Mesodermal cell (in vitro differentiated cells): ENCODE results near the gene FAM120A.
A peak's percentile ranks its signal among the peaks of the same experiment; 100 is the strongest.

Source experiments
- H3K27ac ChIP-seq: 2 replicates; pipeline ENCODE4 v1.7.0; 2013; ENCODE audit warnings: mild to moderate bottlenecking, low read depth, low read length, moderate library complexity; ENCODE audit not compliant: severe bottlenecking
- H3K36me3 ChIP-seq: 2 replicates; pipeline ENCODE4 v1.7.1; 2013; ENCODE audit warnings: mild to moderate bottlenecking, low read length, moderate library complexity; ENCODE audit not compliant: control insufficient read depth, insufficient read depth
- H3K4me1 ChIP-seq: one replicate; pipeline ENCODE4 v1.7.1; 2013; ENCODE audit warnings: mild to moderate bottlenecking, low read length; ENCODE audit not compliant: insufficient read depth, control insufficient read depth, poor library complexity, severe bottlenecking
- H3K4me3 ChIP-seq: 2 replicates; pipeline ENCODE4 v1.7.0; 2013; ENCODE audit warnings: low read length, control low read depth, mild to moderate bottlenecking; ENCODE audit not compliant: insufficient read depth, poor library complexity, severe bottlenecking; ENCODE audit errors: extremely low read depth
- H3K9me3 ChIP-seq: 2 replicates; pipeline ENCODE4 v1.7.1; 2013; ENCODE audit warnings: mild to moderate bottlenecking, low read length, moderate library complexity; ENCODE audit not compliant: control insufficient read depth
- WGBS, 2 experiments: methylation state at CpG; one replicate each; pipeline ENCODE4 v1.1.5; 2013; ENCODE audit warnings: missing lambda C conversion rate in 2 of 2; ENCODE audit not compliant: insufficient coverage in 2 of 2; 5-methylcytosine and 5-hydroxymethylcytosine counted together

The FAM120A gene

GRCh38 chr9:93557366-93558137 is 106.1 kb downstream of the FAM120A start:
- no peaks in the 10 kb centered on the region for H3K9me3 ChIP-seq
- no peaks in the 10 kb centered on the region for H3K4me1 ChIP-seq
- no peak overlapping the region for H3K27ac ChIP-seq
- H3K4me3 ChIP-seq = no peak overlapping the region
- 92 to 97% methylated on average over 12 to 14 of the region's 15 CpGs for WGBS, 2 experiments
- H3K36me3 ChIP-seq = peaks cover 71% of the 10 kb centered on the region

- no peaks in the 10 kb centered on the region for H3K9me3 ChIP-seq
- no peaks in the 10 kb centered on the region for H3K4me1 ChIP-seq
- peaks cover 72% of the 10 kb centered on the region for H3K36me3 ChIP-seq
- no peak overlapping the region for H3K4me3 ChIP-seq
- WGBS, 2 experiments = 89 to 90% methylated on average over 14 of the region's 14 CpGs
- no peak overlapping the region for H3K27ac ChIP-seq
Measured at GRCh38 chr9:93558503-93558902, 107.0 kb downstream of the FAM120A start.

GRCh38 chr9:93560991-93561390 is 109.5 kb downstream of the FAM120A start:
- WGBS, 2 experiments = no CpG with 5 or more reads among the region's 5 CpGs
- Histone ChIP-seq H3K4me3 (no peak overlapping the region), H3K27ac (no peak overlapping the region), H3K36me3 (peaks cover 77% of the 10 kb centered on the region), H3K4me1 (no peaks in the 10 kb centered on the region), H3K9me3 (no peaks in the 10 kb centered on the region)

GRCh38 chr9:93562157-93562556 is 110.7 kb downstream of the FAM120A start:
- H3K27ac ChIP-seq = no peak overlapping the region
- H3K4me1 ChIP-seq = peaks cover 4% of the 10 kb centered on the region
- H3K9me3 ChIP-seq = no peaks in the 10 kb centered on the region
- 94 to 100% methylated on average over 2 of the region's 2 CpGs for WGBS, 2 experiments
- H3K36me3 ChIP-seq = peaks cover 68% of the 10 kb centered on the region
- no peak overlapping the region for H3K4me3 ChIP-seq

- H3K27ac ChIP-seq = no peak overlapping the region
- 100% methylated on average over 1 of the region's 4 CpGs for WGBS, 2 experiments
- H3K36me3 ChIP-seq = peaks cover 41% of the 10 kb centered on the region
- H3K4me3 ChIP-seq = no peak overlapping the region
- H3K4me1 ChIP-seq = peaks cover 4% of the 10 kb centered on the region
- no peaks in the 10 kb centered on the region for H3K9me3 ChIP-seq
Measured at GRCh38 chr9:93565089-93565488, 113.6 kb downstream of the FAM120A start.

GRCh38 chr9:93566408-93567270 is 115.2 kb downstream of the FAM120A start:
- Histone ChIP-seq H3K36me3 (peaks cover 29% of the 10 kb centered on the region), H3K4me1 (peaks cover 4% of the 10 kb centered on the region), H3K9me3 (peaks cover 14% of the 10 kb centered on the region), H3K27ac (peak overlapping the region; percentile 88), H3K4me3 (peak overlapping the region; percentile 42)
- 19 to 27% methylated on average over 46 to 67 of the region's 69 CpGs for WGBS, 2 experiments

- WGBS, 2 experiments = 91 to 92% methylated on average over 5 to 9 of the region's 15 CpGs
- H3K4me3 ChIP-seq = peak overlapping the region; percentile 42
- H3K4me1 ChIP-seq = peaks cover 4% of the 10 kb centered on the region
- peak overlapping the region; percentile 88 for H3K27ac ChIP-seq
- peaks cover 22% of the 10 kb centered on the region for H3K36me3 ChIP-seq
- peaks cover 14% of the 10 kb centered on the region for H3K9me3 ChIP-seq
Measured at GRCh38 chr9:93567271-93567959, 115.9 kb downstream of the FAM120A start.

- no peak overlapping the region for H3K27ac ChIP-seq
- H3K9me3 ChIP-seq = peaks cover 14% of the 10 kb centered on the region
- peaks cover 4% of the 10 kb centered on the region for H3K4me1 ChIP-seq
- peaks cover 14% of the 10 kb centered on the region for H3K36me3 ChIP-seq
- H3K4me3 ChIP-seq = no peak overlapping the region
- WGBS, 2 experiments = 95 to 98% methylated on average over 4 of the region's 5 CpGs
Measured at GRCh38 chr9:93568169-93568568, 116.7 kb downstream of the FAM120A start.

- Histone ChIP-seq H3K4me3 (no peak overlapping the region), H3K9me3 (peaks cover 14% of the 10 kb centered on the region), H3K27ac (no peak overlapping the region), H3K36me3 (no peaks in the 10 kb centered on the region), H3K4me1 (peaks cover 4% of the 10 kb centered on the region)
- 92 to 94% methylated on average over 1 of the region's 1 CpG for whole genome bisulfite sequencing, 2 experiments
Measured at GRCh38 chr9:93569621-93570174, 118.2 kb downstream of the FAM120A start.

- WGBS, 2 experiments = no CpG with 5 or more reads among the region's 2 CpGs
- H3K4me3 ChIP-seq = no peak overlapping the region
- peaks cover 7% of the 10 kb centered on the region for H3K4me1 ChIP-seq
- no peaks in the 10 kb centered on the region for H3K36me3 ChIP-seq
- peaks cover 14% of the 10 kb centered on the region for H3K9me3 ChIP-seq
- H3K27ac ChIP-seq = no peak overlapping the region
Measured at GRCh38 chr9:93572221-93572620, 120.7 kb downstream of the FAM120A start.
